GM21825 (cell line): ENCODE results near the gene TRNT1.

Source experiments
- ATAC-seq: cut with Tn5 transposase; IDR thresholded peaks from one replicate; pipeline ENCODE4 v1.9.1; 2021; ENCODE audit warnings: mild to moderate bottlenecking, moderate library complexity; ENCODE audit not compliant: unreplicated experiment

The TRNT1 gene

GRCh38 chr3:3177861-3178497 lies 51.2 kb downstream of the TRNT1 start:
- ATAC-seq = no peak

- no peak for ATAC-seq
These were observed 52.0 kb downstream of the TRNT1 start for GRCh38 chr3:3178498-3179328.

GRCh38 chr3:3179407-3180094 lies 52.8 kb downstream of the TRNT1 start, which contains the start of gene CRBN:
Gene CRBN, minus strand, starts transcription at chr3:3179691. Its CDS starts 4 bp downstream, at chr3:3179687.
- peak; percentile 99 for ATAC-seq

DNA sequence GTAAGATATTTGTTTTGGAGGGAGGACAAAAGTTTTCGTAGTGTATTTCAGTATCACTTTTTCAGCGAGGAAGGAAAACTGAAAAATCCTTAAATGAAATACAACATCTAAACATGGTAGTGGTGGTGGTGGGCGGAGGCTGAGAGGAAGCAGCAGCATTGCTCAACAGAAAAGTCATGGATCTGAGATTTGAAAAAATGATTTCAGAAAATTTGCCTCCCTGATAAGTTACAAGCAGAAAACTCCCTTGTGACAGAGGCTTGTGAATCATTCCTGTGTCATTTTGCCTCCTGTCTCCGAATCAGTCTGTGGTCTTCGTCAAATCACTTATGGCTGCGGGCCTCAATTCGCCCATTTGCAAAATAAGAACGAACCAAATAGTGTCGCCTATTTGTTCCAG lies 53.7 kb downstream of the TRNT1 start:
- ATAC-seq = no peak

DNA sequence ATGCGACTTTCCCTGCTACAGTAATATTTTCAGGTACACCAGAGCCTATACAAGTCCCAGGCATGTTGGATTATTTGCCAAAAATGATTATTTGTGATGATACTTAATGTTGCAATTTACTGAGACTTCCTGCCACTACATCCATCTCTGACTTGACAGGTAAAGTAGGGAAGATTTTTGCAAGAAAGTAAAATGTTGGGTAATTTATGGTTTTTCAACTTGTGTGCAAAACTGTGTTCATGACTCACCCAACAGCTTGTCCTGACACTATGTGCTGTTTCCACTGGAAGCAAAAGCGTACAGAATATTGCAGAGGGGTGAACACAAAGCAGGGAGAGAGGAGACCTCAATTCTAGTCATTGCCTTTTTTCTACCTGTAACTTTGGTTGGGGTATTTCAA lies 58.1 kb downstream of the TRNT1 start:
- ATAC-seq = no peak

DNA sequence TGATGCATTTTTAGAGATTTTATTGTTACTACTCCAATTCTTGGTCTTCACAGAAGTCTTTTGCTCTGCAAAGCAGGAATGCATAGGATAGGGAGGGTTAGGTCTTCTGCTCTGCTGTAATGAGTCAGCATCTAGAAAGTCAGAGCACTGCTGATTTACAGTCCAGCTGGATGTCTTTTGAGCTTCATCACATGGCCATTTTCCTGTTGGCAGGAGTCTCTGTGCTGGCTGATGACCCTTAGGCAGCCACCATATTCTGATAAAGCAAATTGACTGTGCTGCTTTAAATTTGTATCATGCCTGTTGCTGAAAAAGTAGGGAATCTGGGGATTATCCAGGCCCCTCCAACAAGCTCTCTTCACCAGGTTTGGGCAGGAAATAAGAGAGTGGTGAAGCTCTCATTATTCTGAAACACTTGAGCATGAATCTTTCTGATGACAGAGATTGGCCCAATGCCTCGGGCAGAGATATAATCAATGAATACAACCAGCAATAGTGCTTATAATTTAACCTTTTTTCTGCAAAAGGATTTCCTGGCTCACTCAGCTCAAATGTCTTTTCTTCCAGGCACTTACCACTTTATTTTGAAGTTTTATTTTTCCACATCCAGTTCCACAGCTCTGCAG lies 62.5 kb downstream of the TRNT1 start:
- ATAC-seq = no peak

GRCh38 chr3:3189961-3190360 lies 63.2 kb downstream of the TRNT1 start:
- ATAC-seq = no peak

DNA sequence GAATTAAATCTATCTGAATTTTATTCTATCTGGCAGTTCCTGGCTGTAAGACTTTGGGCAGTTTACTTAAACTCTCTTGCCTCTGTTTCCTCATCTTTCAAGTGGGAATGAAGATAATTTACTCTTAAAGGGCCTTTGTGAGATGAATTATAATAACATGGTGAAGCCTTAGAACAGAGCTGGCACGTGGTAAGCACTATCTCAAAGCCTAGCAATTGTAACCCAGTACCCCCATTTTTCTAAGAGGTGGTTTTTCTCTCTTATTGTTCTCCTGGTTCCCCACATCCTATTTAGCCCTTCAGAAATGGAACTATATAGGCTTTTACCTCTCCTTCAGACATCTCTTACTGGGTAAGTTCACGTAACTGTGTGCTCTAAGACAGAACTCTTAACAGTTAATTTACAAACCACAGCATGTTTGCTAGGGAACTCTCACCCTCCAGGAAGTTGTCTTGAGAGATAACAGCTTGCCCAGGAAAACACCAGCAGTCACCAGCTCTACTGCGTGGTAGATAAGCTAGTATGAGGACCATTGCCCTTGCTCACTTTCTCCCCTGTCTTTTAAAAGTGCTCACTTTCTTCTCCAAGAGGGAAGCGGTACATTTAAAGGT lies 65.0 kb downstream of the TRNT1 start:
- no peak for ATAC-seq

- ATAC-seq = no peak
These were observed 65.5 kb downstream of the TRNT1 start for GRCh38 chr3:3192286-3192675.

GRCh38 chr3:3194861-3195260 lies 68.1 kb downstream of the TRNT1 start:
- ATAC-seq = no peak

DNA sequence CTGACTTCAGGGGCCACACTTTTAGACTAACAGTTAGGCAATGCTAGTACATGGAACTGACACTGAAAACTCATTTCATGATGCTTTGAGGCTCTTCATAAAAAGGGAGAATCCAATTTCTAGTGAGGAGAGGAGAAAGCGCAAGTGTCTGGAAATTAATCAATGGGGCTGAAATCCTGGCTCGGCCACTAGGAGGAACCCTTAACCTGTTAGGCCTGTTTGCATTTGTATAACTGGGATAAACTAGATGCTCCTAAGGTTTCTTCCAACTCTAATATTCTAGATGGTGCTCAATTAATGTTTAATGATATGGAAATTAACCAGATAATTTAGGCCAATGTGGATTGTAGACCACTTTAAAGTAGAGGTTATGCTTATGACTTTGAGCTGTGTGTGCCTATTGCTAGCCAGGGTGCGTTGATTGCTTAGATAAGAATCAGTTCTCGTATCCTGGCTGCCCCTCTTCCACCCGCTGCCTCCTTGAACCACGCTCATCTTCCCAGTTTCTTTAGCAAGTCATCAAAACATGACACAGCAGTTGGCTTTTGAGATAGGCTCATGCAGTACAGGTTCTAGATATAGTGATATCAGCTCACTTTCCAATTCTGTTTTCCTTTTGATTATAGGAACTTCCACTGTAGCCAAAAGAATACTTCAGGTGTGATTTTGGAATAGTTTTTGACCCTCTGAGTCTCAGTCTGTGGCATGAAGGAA lies 69.6 kb downstream of the TRNT1 start:
- no peak for ATAC-seq
